ENCODE data around the gene PIMREG. TPM values are rescaled to one million over a fixed set of nuclear protein-coding genes. Genes with fewer than 3 reads are reported as not detected.

Gene PIMREG
- total and polyA plus RNA-seq, 4 donors = 0.35 to 3.0 (median 0.71) TPM

- no peak overlapping the region for H3K27ac ChIP-seq (ENCODE audit: low read depth in 1 of 2, low read length in 1 of 2)
- H3K4me1 ChIP-seq (ENCODE audit: control insufficient read depth in 5 of 5, insufficient read depth in 5 of 5, low read length in 5 of 5) = no peaks in the 10 kb centered on the region
- no peak overlapping the region for H3K4me3 ChIP-seq
- 56 to 74% methylated on average over 3 of the region's 3 CpGs for WGBS, 2 donors
- TF ChIP-seq CTCF (IDR thresholded peaks at IDR 0.05; ENCODE audit: control extremely low read depth, extremely low read depth) = no peak
- DNase-seq (no peak), ATAC-seq (ENCODE audit: insufficient read depth, low FRiP score) (no peak)
- H3K27me3 ChIP-seq (ENCODE audit: control insufficient read depth in 3 of 3, insufficient read depth in 3 of 3, low read length in 2 of 3) = peaks cover 0 to 7% (median 6%) of the 10 kb centered on the region in 3 donors
- H3K9ac ChIP-seq (ENCODE audit: insufficient read depth in 1 of 2, low read length in 2 of 2) = no peak overlapping the region
- no peaks in the 10 kb centered on the region for H3K36me3 ChIP-seq (ENCODE audit: control insufficient read depth in 4 of 4, insufficient read depth in 4 of 4, low read length in 4 of 4)
- H3K9me3 ChIP-seq (ENCODE audit: control insufficient read depth in 4 of 4, insufficient read depth in 3 of 4, low read length in 3 of 4) = no peaks in the 10 kb centered on the region
These were observed 6.3 kb upstream of the PIMREG start for GRCh38 chr17:6437956-6438355.

DNA sequence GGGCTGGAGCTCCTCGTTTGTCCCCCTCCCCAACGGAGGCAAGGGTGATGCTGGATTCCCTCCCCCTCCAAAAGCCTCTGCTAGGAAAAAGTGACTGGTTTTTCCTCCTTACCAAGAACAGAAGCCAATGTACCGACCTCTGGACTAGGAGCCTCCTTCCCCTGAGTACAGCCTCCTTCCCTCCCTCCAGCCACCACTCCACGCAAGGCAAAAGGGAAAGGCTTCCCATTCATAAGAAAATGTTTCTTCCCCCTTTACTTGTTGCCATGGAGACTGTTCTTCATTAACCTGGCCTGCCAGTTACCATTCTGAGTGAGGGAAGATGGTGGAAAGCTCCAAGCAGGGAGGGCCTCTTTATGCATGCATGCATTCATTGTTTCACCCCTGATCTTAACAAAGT, 4.3 kb upstream of the PIMREG start:
- Histone ChIP-seq H3K27ac (ENCODE audit: low read depth in 1 of 2, low read length in 1 of 2) (no peak overlapping the region), H3K36me3 (ENCODE audit: control insufficient read depth in 4 of 4, insufficient read depth in 4 of 4, low read length in 4 of 4) (no peaks in the 10 kb centered on the region), H3K9ac (ENCODE audit: insufficient read depth in 1 of 2, low read length in 2 of 2) (no peak overlapping the region), H3K9me3 (ENCODE audit: control insufficient read depth in 4 of 4, insufficient read depth in 3 of 4, low read length in 3 of 4) (no peaks in the 10 kb centered on the region), H3K4me1 (ENCODE audit: control insufficient read depth in 5 of 5, insufficient read depth in 5 of 5, low read length in 5 of 5) (peaks cover 0 to 9% (median 0%) of the 10 kb centered on the region in 5 donors), H3K27me3 (ENCODE audit: control insufficient read depth in 3 of 3, insufficient read depth in 3 of 3, low read length in 2 of 3) (peaks cover 0 to 7% (median 6%) of the 10 kb centered on the region in 3 donors), H3K4me3 (no peak overlapping the region)
- ATAC-seq (ENCODE audit: insufficient read depth, low FRiP score) (no peak), DNase-seq (no peak)
- 58 to 63% methylated on average over 4 of the region's 4 CpGs for WGBS, 2 donors
- no peak for TF ChIP-seq CTCF (IDR thresholded peaks at IDR 0.05; ENCODE audit: control extremely low read depth, extremely low read depth)

- Histone ChIP-seq H3K27me3 (ENCODE audit: control insufficient read depth in 3 of 3, insufficient read depth in 3 of 3, low read length in 2 of 3) (peaks cover 0 to 3% (median 0%) of the 10 kb centered on the region in 3 donors), H3K4me3 (no peak overlapping the region), H3K4me1 (ENCODE audit: control insufficient read depth in 5 of 5, insufficient read depth in 5 of 5, low read length in 5 of 5) (peaks cover 0 to 24% (median 0%) of the 10 kb centered on the region in 5 donors), H3K36me3 (ENCODE audit: control insufficient read depth in 4 of 4, insufficient read depth in 4 of 4, low read length in 4 of 4) (peaks cover 0 to 3% (median 0%) of the 10 kb centered on the region in 4 donors), H3K27ac (ENCODE audit: low read depth in 1 of 2, low read length in 1 of 2) (no peak overlapping the region), H3K9ac (ENCODE audit: insufficient read depth in 1 of 2, low read length in 2 of 2) (no peak overlapping the region), H3K9me3 (ENCODE audit: control insufficient read depth in 4 of 4, insufficient read depth in 3 of 4, low read length in 3 of 4) (no peaks in the 10 kb centered on the region)
- no peak for ATAC-seq (ENCODE audit: insufficient read depth, low FRiP score)
- DNase-seq = no peak
- no peak for TF ChIP-seq CTCF (IDR thresholded peaks at IDR 0.05; ENCODE audit: control extremely low read depth, extremely low read depth)
- WGBS, 2 donors = 62 to 63% methylated on average over 6 of the region's 6 CpGs
These were observed 1.5 kb upstream of the PIMREG start for GRCh38 chr17:6442775-6443174.
